A673 (cell line): ENCODE measurements around the gene SCN3A.

ENCODE experiments used
- CTCF ChIP-seq: fragments of 300-800, 200-600 bp; sonication (generic); conservative IDR thresholded peaks from 2 replicates; pipeline ENCODE4 v1.5.1; 2017; ENCODE audit warnings: low read depth, mild to moderate bottlenecking, antibody characterized with exemption, low read length, moderate library complexity, mixed read lengths
- EZH2 ChIP-seq: fragments of 200-600 bp; sonication (generic); IDR thresholded peaks from 2 replicates; pipeline ENCODE4 v1.6.1; 2017; ENCODE audit warnings: borderline replicate concordance, low read depth, mild to moderate bottlenecking, mixed read lengths, antibody characterized with exemption, low read length; ENCODE audit not compliant: poor library complexity, severe bottlenecking

GRCh38 chr2:165055082-165055851, 148.6 kb downstream of the SCN3A start:
- no peak for TF ChIP-seq CTCF
- no peak for TF ChIP-seq EZH2
